ENCODE results near the gene NRXN2.

The NRXN2 gene

GRCh38 chr11:64694026-64694755 lies 28.8 kb downstream of the NRXN2 start:
- no peak for TF ChIP-seq CTCF (IDR thresholded peaks at IDR 0.05; ENCODE audit: extremely low read depth, missing control alignments)
- DNase-seq (ENCODE audit: low spot score), result no peak

- no peak for DNase-seq (ENCODE audit: low spot score)
Observed at GRCh38 chr11:64692764-64693331, 30.1 kb downstream of the NRXN2 start.

GRCh38 chr11:64691543-64691942 lies 31.5 kb downstream of the NRXN2 start:
- DNase-seq (ENCODE audit: low spot score), result no peak
- no peak for TF ChIP-seq CTCF (IDR thresholded peaks at IDR 0.05; ENCODE audit: extremely low read depth, missing control alignments)

More at GRCh38 chr11:64692764-64693331, 30.1 kb downstream of the NRXN2 start:
- TF ChIP-seq CTCF (IDR thresholded peaks at IDR 0.05; ENCODE audit: extremely low read depth, missing control alignments), result no peak

- no peak for DNase-seq (ENCODE audit: low spot score)
- TF ChIP-seq CTCF (IDR thresholded peaks at IDR 0.05; ENCODE audit: extremely low read depth, missing control alignments), result no peak
Observed at GRCh38 chr11:64690235-64690634, 32.8 kb downstream of the NRXN2 start.

GRCh38 chr11:64688534-64688982 lies 34.4 kb downstream of the NRXN2 start:
- peak; percentile 92 for TF ChIP-seq CTCF (IDR thresholded peaks at IDR 0.05; ENCODE audit: extremely low read depth, missing control alignments)
- DNase-seq (ENCODE audit: low spot score), result peak; percentile 89

GRCh38 chr11:64687643-64688533 lies 35.1 kb downstream of the NRXN2 start:
- DNase-seq (ENCODE audit: low spot score), result no peak
- no peak for TF ChIP-seq CTCF (IDR thresholded peaks at IDR 0.05; ENCODE audit: extremely low read depth, missing control alignments)

GRCh38 chr11:64687204-64687603 lies 35.8 kb downstream of the NRXN2 start:
- no peak for TF ChIP-seq CTCF (IDR thresholded peaks at IDR 0.05; ENCODE audit: extremely low read depth, missing control alignments)
- no peak for DNase-seq (ENCODE audit: low spot score)
